HG02884 (cell line): ENCODE results near the gene TMEM221.

Source experiments
- ATAC-seq: cut with Tn5 transposase; IDR thresholded peaks from one replicate; pipeline ENCODE4 v1.9.1; 2021; ENCODE audit warnings: mild to moderate bottlenecking, moderate library complexity; ENCODE audit not compliant: unreplicated experiment

TMEM221 gene

DNA sequence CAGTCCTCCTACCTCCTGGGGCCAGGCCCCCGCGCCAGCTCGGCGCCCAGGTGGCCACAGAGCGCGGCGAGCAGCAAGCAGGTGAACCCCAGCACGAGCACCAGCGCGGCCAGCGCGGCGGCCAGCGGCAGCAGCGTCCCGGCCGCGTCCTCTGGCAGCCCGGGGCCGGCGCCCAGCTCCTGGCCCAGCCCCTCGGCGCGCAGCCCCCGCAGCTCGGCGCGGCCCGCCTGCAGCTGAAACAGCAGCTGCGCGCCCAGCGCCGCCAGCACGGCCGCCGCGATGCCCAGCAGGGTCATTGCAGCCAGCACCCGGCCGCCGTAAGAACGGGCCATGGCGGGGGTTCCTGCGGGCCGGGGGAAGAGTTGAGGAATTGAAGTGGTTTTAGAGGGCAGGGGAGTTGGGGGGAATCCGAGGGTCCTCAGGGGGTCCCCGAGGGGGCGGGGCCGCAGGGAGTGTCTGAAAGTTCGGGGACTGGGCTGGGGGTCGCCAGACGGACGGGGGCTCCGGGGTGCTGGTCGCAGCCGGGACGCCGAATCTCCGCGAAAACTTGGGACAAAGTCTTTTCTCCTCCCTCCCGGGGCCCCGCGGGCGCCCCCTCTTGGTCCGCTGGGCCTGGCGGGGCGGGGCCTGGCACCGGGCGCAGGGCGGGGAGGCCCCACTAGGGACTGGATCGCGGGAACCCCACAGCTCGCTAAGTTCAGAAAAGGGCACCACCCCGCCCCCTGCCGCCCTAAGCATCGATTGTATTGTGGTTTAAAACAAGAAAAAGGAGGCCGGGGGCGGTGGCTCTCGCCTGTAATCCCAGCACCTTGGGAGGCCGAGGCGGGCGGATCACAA lies at the start of gene TMEM221:
TMEM221 (minus strand) TSS at position 538 of the 837 bp plus-strand sequence; CDS start at position 332, 206 bp downstream.
- ATAC-seq, result no peak

- ATAC-seq, result no peak
Measured at GRCh38 chr19:17497149-17497798, 48.8 kb upstream of the TMEM221 start.

- no peak for ATAC-seq
Measured at GRCh38 chr19:17496337-17496997, 48.0 kb upstream of the TMEM221 start.

DNA sequence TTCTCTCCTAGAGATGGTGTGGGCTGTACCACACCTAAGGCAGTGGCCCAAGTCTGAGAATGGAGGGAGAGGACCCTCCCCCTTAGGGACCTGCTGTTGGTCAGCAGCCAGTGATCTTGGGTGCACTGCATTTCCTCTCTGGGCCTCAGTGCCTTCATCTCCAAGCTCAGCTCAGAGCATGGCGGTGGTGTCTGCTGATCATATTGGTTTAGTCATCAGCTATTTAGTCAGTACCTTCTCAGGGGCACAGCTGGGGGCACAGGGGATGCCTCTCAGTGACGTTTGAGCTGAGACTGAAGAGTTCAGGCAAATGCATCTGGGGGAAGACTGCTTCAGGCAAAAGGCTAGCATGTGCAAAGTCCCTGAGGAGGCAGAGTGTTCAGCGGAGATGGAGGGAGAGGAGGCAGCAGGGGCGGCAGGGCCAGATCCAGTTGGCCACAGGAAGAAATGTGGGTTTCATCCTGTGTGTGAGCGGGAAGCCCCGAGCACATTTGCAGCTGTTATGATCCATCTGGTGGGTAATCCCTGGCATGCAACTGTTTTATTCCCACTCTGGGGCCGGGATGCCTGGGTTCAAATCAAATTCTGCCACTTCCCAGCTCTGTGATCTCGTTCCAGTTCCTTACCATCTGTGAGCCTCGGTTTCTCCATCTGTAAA lies 47.3 kb upstream of the TMEM221 start:
- ATAC-seq, result no peak

- ATAC-seq, result no peak
Measured at GRCh38 chr19:17491287-17491686, 42.8 kb upstream of the TMEM221 start.

DNA sequence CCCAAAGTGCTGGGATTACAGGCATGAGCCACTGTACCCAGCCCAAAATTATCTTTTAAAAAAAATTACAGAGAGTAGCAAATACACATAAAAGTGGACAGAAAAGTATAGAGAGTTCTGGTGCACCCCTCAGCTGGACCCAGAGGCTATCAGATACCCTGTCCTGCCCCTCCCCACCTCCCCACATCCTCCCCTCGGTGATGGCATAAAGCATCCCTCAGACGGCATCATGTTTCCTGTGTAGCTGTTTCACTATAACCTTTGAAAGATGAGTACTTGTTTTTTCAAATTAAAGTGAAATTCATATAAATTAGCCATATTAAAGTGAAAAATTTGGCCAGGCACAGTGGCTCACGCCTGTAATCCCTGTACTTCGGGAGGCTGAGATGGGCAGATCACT lies 41.9 kb upstream of the TMEM221 start:
- no peak for ATAC-seq

GRCh38 chr19:17489392-17490030 lies 41.0 kb upstream of the TMEM221 start:
- ATAC-seq, result no peak

GRCh38 chr19:17488593-17489391 lies 40.3 kb upstream of the TMEM221 start:
- ATAC-seq, result no peak

DNA sequence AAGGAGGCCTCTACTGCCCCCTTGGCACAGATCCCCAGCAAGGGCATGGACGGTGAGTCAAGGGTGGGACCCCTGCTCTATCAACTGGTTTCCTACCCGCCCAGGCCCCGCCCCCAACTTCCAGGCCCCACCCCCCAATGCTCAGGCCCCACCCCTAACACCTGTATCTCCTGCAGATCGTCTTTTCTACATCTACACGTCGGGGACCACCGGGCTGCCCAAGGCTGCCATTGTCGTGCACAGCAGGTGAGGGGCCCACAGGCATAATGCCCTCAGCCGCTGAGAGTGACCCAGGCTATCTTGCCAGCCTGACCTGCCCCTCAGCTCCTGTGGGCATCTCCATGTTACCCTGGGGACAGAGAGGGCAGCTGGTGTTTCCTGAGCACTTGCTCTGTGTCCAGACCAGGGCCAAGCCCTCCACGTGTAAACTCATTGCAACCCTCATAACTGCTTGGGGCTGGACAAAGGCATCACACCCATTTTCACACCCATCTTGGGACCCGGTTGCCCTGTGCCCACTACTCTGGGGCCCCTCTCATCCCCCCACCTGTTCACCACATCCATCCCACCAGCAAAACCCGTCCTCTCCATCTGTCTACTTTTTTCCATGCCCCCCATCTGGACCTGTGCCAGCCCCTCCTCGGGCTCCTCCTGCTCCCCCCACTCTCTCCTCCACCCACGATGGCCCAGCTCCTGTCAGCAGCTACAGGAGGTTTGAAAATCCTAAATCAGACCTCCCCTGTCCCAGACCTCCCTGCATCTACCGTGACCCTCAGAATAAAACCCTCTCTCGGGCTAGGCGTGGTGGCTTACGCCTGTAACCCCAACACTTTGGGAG lies 39.0 kb upstream of the TMEM221 start:
- no peak for ATAC-seq

- no peak for ATAC-seq
Measured at GRCh38 chr19:17486545-17487240, 38.2 kb upstream of the TMEM221 start.

DNA sequence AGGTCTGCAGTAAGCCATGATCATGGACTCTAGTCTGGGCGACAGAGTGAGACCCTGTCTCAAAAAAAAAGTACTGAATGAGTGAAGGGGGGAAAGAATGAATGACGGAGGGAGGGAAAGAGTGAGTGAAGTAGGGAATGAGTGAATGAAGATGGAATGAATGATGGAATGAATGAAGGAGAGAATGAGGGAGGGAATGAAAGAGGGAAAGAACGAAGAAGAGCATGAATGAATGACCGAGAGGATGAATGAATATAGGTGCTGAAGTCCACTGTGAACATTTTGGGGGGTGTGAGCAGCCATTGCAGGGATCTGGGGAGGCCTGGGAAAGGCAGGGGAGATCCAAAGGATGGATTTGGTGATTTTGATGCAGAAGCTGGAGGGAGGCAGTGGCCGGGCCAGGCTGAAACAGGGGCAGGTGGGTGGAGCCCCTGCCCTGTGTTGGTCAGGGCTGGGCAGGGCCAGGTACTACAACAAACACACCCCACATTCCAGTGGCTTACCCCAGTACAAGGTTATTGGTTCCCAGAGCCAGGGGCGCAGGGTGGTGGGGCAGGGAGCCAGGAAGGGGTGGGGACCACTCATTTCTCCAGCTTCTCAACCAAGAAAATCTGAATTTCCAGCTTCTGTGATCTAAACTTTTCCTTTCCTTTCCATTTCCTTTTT lies 36.2 kb upstream of the TMEM221 start:
- no peak for ATAC-seq

DNA sequence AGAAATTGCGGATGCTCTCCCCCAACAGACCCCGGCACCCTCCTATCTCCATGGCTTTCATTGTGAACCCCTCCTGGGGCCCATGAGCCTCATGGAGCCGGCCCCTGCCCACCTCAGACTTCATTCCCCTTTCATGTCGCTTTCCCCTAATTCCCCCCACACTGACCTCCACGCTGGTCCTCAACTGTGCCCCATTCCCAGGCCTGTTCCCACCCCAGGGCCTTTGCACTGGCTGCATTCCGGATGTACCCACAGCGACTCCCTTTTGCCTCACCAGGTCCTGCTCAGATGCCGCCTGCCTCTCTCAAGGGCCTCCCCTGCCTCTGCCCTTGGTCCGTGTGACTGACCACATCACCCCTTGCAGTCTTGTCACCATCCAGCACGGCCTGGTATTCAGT lies 35.1 kb upstream of the TMEM221 start:
- no peak for ATAC-seq

- no peak for ATAC-seq
Measured at GRCh38 chr19:17482877-17483604, 34.6 kb upstream of the TMEM221 start.

GRCh38 chr19:17481986-17482385 lies 33.5 kb upstream of the TMEM221 start:
- ATAC-seq, result no peak

GRCh38 chr19:17479325-17479791 lies 30.9 kb upstream of the TMEM221 start:
- no peak for ATAC-seq

- ATAC-seq, result no peak
Measured at GRCh38 chr19:17475541-17476115, 27.2 kb upstream of the TMEM221 start.
